Right renal pelvis (tissue), 4 donors: ENCODE results near the gene DACH1. TPM values are rescaled to one million over a fixed set of nuclear protein-coding genes. Genes with fewer than 3 reads are reported as not detected.
"Not testable (repeated sequence)": the region's sequence is repeated elsewhere in the genome, so short reads cannot be mapped to it uniquely, and the experiment has no call there.

Experiments
- DNase-seq, 4 donors: peaks; one replicate each; pipeline ENCODE4 v3.0.0-alpha.2; 2013; ENCODE audit warnings: low read depth in 4 of 4, low spot score in 3 of 4, missing footprints in 1 of 4
- polyA plus RNA-seq, 4 donors: library from polyadenylated mRNA; unstranded; fragments of 120-200 nt; gene quantifications; one replicate each; pipeline ENCODE4 v1.2.1, GENCODE V29; 2013; ENCODE audit not compliant: insufficient read length in 4 of 4

DACH1 gene
- 100 to 1,000 TPM; 107 to 136 (median 124) TPM for polyA plus RNA-seq

GRCh38 chr13:71867131-71867814, at the start of gene DACH1:
Gene DACH1 (minus strand): TSS chr13:71867204.
- DNase-seq, result peak in 3 of 4 donors; percentile 83 to 93 (median 92)

GRCh38 chr13:71913717-71914116, 46.7 kb upstream of the DACH1 start:
- DNase-seq, result no peak

GRCh38 chr13:71912524-71912923, 45.5 kb upstream of the DACH1 start:
- no peak for DNase-seq

DNA sequence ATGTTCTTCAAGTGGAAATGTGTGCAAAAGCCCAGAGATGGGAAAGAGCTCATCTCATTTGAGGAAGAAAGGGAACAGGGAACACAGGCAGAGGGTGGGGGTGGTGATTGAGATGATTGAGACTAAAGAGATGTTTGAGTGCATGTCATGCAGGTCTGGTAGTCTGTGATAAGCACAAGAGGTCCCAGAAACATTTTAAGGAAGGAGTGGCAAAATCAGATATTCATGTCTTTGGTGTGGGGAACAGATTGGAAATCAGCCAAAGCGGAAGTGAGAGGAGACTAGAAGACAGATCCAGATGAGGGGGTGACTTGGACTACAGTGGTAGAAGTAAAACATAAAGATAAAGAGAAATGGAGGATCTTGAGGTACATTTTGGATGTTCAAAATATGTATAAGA, 39.4 kb upstream of the DACH1 start:
- no peak for DNase-seq

DNA sequence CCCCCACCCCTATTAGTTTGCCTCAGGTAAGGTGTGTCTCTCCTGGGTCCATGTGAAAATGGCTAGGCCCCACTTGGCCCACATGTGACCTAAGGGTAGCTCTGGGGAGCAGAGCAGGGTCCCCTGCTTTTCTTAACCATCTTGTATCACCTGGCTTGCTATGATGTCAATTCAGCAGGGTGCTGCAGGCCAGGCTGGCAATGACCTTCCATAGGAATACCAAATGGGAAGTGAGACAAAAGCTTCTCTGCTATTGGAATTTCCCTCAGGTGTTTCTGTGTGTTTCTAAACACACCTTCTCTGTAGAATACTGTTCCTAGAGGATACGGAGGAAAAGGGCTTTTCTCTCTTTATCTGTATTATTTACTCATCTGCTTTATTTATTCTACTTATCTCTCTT, 35.7 kb upstream of the DACH1 start:
- DNase-seq, result no peak

DNA sequence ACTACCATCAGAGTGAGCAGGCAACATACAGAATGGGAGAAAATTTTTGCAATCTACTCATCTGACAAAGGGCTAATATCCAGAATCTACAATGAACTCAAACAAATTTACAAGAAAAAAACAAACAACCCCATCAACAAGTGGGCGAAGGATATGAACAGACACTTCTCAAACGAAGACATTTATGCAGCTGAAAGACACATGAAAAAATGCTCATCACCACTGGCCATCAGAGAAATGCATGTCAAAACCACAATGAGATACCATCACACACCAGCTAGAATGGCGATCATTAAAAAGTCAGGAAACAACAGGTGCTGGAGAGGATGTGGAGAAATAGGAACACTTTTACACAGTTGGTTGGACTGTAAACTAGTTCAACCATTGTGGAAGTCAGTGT, 26.5 kb upstream of the DACH1 start:
- DNase-seq, result not testable (repeated sequence)

GRCh38 chr13:71886880-71887279, 19.9 kb upstream of the DACH1 start:
- DNase-seq, result no peak

DNA sequence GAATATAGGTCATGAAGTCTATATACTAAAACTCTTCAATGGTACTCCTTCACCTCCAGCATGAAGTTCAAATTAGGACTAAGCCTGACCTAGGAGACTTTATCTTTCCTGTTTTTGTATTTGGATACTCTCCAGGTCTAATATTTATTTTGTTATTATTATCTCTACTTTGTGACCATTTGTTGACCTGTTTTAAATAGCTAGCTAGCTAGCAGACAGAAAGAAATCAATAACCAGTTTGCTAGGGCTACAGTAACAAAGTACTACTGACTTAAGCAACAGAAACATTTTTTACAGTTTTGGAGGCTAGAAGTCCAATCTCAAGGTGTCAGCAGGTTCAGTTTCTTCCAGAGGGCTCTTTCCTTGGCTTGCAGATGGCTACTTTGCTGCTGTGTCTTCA, 15.1 kb upstream of the DACH1 start:
- DNase-seq, result no peak

DNA sequence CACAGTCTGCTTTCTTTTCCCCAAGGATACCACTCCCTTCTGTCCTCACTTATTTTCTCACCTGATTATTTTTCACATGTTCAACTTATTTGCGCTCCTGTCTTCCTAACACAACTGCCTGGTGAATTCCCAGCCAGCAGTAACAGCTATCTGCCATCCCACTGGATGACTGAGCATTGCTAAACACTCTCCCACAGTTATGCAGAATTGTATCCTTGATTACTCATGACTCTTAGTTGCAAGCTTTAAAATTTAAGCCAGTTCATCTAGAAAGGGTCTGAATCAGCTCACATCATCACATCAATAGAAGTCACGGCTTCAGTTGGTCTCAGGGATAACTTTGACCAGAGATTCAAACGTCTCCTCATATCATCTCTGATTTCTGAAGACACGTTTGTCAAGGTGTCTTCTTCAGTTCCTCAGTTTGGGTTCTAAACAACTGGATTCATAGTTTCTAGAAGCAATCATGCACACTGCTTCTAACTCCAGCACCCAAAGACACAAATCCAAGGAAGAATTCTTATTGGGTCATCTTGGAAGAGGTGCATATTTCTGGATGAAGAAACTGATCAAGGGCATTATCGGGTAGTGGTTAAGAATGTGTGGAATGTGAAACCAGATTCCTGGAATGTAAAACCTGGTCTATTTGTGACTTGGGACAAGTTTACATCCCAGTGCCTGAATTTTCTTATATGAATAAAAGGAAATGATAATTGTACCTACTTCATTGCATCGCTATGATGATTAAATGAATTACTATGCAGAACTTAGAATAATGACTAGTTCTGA, 13.9 kb upstream of the DACH1 start:
- DNase-seq, result no peak

- DNase-seq, result no peak
Observed at GRCh38 chr13:71879808-71880344, 12.9 kb upstream of the DACH1 start.

DNA sequence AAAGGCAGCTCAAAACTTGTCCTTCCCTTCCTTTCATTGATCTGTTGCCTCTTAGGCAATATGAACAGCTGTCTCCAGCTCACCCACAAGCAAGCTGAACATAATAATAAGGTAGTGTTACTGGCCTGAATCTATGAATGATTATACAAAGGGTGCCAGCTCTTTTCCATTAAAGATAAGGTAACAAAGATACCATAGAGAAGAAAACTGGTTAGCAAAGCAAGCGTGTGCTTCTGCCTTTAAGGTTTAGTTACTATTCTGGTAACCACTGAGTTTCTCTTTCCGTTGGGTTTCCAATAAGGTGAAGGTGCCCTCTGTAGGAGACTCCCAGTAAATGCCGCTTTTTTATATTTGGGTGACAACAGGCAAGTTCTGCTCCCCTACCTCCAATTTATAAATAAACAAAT, 12.1 kb upstream of the DACH1 start:
- DNase-seq, result no peak

DNA sequence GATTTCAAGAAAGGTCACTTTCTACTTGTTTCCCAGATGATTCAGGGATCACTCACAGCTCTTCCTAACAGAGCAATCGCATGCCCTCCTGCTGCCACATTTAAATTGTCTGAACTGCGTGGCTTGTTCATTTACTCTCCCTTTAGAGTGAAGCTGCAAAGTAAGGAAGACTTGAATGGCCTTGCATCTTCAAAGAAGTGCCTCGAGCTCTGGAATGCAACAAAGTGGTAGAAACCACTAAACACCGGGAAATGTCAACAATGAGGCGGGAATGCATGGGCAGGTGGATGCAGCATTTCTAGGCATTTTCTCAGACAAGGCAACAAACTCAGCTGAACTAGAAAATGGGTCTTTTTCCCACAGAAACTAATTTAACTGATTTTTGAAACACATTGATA, 10.3 kb upstream of the DACH1 start:
- DNase-seq, result no peak

DNA sequence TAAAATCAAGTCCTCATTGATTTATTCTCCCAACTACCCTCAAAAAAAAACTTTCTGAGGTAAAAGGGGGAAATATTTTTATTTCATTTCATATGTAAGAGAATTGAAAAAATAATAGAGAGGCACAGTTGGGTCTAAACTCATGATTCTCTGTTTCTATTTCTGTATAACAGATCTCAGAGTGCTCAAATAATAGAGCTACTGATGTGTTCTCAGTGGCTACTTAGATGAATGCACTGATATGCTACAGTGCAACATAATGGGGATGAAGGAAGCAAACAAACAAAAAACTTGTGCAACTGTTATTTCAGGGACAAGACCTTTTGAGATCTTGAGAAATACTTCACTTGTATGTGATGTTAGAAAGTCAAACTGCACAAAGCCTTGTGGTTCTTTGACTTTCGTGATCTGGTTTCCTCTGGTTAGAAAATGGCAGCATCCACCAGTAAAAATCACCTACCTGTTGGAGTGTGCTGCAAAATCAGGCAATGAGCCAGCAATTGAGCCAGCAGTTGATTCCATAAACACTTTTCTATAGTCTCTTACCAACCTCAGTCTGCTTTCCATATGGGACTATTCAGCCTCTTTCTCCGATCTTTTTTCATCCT, 9.7 kb upstream of the DACH1 start:
- no peak for DNase-seq

- DNase-seq, result no peak
Observed at GRCh38 chr13:71875823-71876222, 8.8 kb upstream of the DACH1 start.

GRCh38 chr13:71874458-71874857, 7.5 kb upstream of the DACH1 start:
- no peak for DNase-seq

GRCh38 chr13:71873418-71874247, 6.6 kb upstream of the DACH1 start:
- DNase-seq, result no peak

DNA sequence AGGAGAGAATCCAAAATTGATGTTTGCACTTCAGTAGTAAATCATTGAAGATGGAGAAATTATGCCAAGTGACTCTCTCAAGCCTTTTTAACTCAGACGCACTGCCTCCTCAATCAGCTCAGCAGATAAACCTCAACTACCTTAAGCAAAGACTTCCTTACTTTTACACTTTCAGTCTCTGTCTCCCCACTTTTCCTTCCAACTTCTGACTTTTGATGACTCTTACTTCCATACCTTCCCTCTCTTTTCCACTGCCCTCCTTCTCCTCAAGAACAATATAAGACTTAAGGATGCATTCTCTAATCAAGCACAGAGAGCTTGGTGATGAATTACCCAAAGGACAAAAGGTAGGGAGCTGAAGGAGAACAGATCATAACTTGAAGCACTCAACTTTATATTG, 4.8 kb upstream of the DACH1 start:
- no peak for DNase-seq

GRCh38 chr13:71871176-71871754, 4.3 kb upstream of the DACH1 start:
- DNase-seq, result no peak

DNA sequence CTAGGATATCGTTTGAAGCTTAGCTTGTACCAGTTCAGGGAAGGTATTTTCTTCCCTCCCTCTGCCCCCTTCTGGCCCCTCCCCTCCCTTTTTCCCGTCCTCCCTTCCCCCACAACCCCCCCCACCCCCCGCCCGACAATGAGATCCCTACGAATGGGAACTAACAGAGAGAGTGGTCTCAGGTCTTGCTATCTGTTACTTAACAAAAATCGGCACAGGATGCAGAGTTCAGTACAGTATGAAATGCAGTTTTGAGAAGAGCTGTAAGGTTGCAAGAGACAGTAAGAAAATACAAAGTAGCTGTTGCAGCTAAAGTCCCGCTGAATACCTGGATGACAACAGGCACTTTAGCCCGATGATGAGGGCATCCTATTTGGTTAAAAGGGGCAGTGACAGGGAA, 3.1 kb upstream of the DACH1 start:
- no peak for DNase-seq

- no peak for DNase-seq
Observed at GRCh38 chr13:71869274-71869673, 2.3 kb upstream of the DACH1 start.
